Breast epithelium (tissue), 4 donors: Measurements from ENCODE around the gene BUB1B. TPM values are rescaled to one million over a fixed set of nuclear protein-coding genes. Genes with fewer than 3 reads are reported as not detected.
"Not testable (repeated sequence)": the region's sequence is repeated elsewhere in the genome, so short reads cannot be mapped to it uniquely, and the experiment has no call there.

Source experiments
- DNase-seq, 2 donors: peaks; one replicate each; pipeline ENCODE4 v3.0.0-alpha.2; 2019; ENCODE audit warnings: low spot score in 2 of 2
- H3K27ac ChIP-seq, 2 donors: fragments of 200-600 bp; sonication (generic) in 1 of 2; one replicate each; pipeline ENCODE4 v1.5.1; 2016 to 2019; ENCODE audit warnings: mild to moderate bottlenecking in 1 of 2
- H3K27me3 ChIP-seq, 2 donors: fragments of 200-600 bp; sonication (generic) in 1 of 2; one replicate each; pipeline versions ENCODE4 v1.5.1 to v1.6.0; 2017 to 2019; ENCODE audit warnings: control low read depth in 1 of 2, mild to moderate bottlenecking in 1 of 2
- H3K36me3 ChIP-seq: fragments of 200-600 bp; one replicate; pipeline ENCODE4 v1.5.1; 2019
- H3K4me1 ChIP-seq, 2 donors: fragments of 200-600 bp; sonication (generic); one replicate each; pipeline ENCODE4 v1.5.1; 2016 to 2019; ENCODE audit warnings: control low read depth in 1 of 2
- H3K4me3 ChIP-seq, 3 donors: fragments of 200-600 bp; sonication (generic); 1 replicate in 2 of 3; 2 replicates in 1 of 3; pipeline ENCODE4 v1.5.1; 2016 to 2019; ENCODE audit warnings: mild to moderate bottlenecking in 3 of 3, moderate library complexity in 2 of 3
- H3K9me3 ChIP-seq, 2 donors: fragments of 200-600 bp; sonication (generic) in 1 of 2; one replicate each; pipeline ENCODE4 v1.5.1; 2016 to 2019; ENCODE audit warnings: control low read depth in 1 of 2
- CTCF ChIP-seq, 3 donors: fragments of 450-650 bp; IDR thresholded peaks; one replicate each; pipeline ENCODE4 v1.5.1; 2016 to 2017; ENCODE audit warnings: antibody characterized with exemption in 3 of 3, mild to moderate bottlenecking in 3 of 3, moderate library complexity in 3 of 3
- POLR2A ChIP-seq: fragments of 450-650 bp; IDR thresholded peaks from one replicate; pipeline ENCODE4 v1.6.1; 2016; ENCODE audit warnings: antibody characterized with exemption, mild to moderate bottlenecking, moderate library complexity
- POLR2AphosphoS5 ChIP-seq, 3 donors: sonication (generic); formaldehyde crosslinking; IDR thresholded peaks; one replicate each; pipeline ENCODE4 v1.6.1; 2017; ENCODE audit warnings: antibody characterized with exemption in 3 of 3
- intact Hi-C: fragments of 100-400 bp; cut with DNase I; formaldehyde crosslinking; loops from one replicate; pipeline ENCODE4 v1.15.1; 2023; ENCODE audit warnings: low total_unique reads
- total RNA-seq, 3 donors: library from RNA; depleted of rRNA; stranded (reverse); fragments of >200 nt; gene quantifications; one replicate each; pipeline ENCODE4 v1.1.0, GENCODE V29; 2016

BUB1B gene
- total RNA-seq: 1 to 10 TPM in 2 of 3 donors, under 1 TPM in 1; 0.33 to 1.9 (median 1.4) TPM

- no peak for TF ChIP-seq POLR2A
- no peak for TF ChIP-seq CTCF (IDR thresholded peaks at IDR 0.05)
- TF ChIP-seq POLR2AphosphoS5 (IDR thresholded peaks at IDR 0.05): peak; percentile 29 to 80 (median 63)
- no peaks in the 10 kb centered on the region for H3K4me1 ChIP-seq
- no peaks in the 10 kb centered on the region for H3K9me3 ChIP-seq
- peak; percentile 87 to 93 for DNase-seq
- peak within 1 kb of the TSS; percentile 56 to 72 (median 57) for H3K4me3 ChIP-seq
- H3K36me3 ChIP-seq: no peaks in the 10 kb centered on the region
- intact Hi-C loops: no loop called here
- H3K27ac ChIP-seq: no peak within 1 kb of the TSS
- no peaks in the 10 kb centered on the region for H3K27me3 ChIP-seq
These were observed at the start of gene BUB1B for GRCh38 chr15:40160689-40161688. TSS of gene BUB1B (plus strand) at chr15:40161069. CDS start at chr15:40161221, 152 bp downstream.

GRCh38 chr15:40111888-40112287, 49.0 kb upstream of the BUB1B start:
- H3K36me3 ChIP-seq: no peaks in the 10 kb centered on the region

GRCh38 chr15:40112789-40113188, 48.1 kb upstream of the BUB1B start:
- Histone ChIP-seq H3K36me3 (no peaks in the 10 kb centered on the region), H3K27ac (no peak overlapping the region), H3K27me3 (no peaks in the 10 kb centered on the region), H3K4me1 (peaks cover 0 to 2% of the 10 kb centered on the region in 2 donors), H3K4me3 (no peak overlapping the region), H3K9me3 (no peaks in the 10 kb centered on the region)
- no peak for DNase-seq
- intact Hi-C loops: no loop called here
- no peak for TF ChIP-seq CTCF (IDR thresholded peaks at IDR 0.05)
- no peak for TF ChIP-seq POLR2A
- no peak for TF ChIP-seq POLR2AphosphoS5 (IDR thresholded peaks at IDR 0.05)

More at GRCh38 chr15:40111888-40112287, 49.0 kb upstream of the BUB1B start:
- Histone ChIP-seq H3K27me3 (no peaks in the 10 kb centered on the region), H3K4me3 (no peak overlapping the region), H3K9me3 (no peaks in the 10 kb centered on the region), H3K27ac (no peak overlapping the region), H3K4me1 (peaks cover 0 to 11% of the 10 kb centered on the region in 2 donors)
- no peak for DNase-seq
- intact Hi-C loops: no loop called here
- no peak for TF ChIP-seq POLR2AphosphoS5 (IDR thresholded peaks at IDR 0.05)

GRCh38 chr15:40114218-40114617, 46.7 kb upstream of the BUB1B start:
- no peak for DNase-seq
- Histone ChIP-seq H3K36me3 (no peaks in the 10 kb centered on the region), H3K9me3 (no peaks in the 10 kb centered on the region), H3K4me3 (no peak overlapping the region), H3K4me1 (no peaks in the 10 kb centered on the region), H3K27ac (no peak overlapping the region), H3K27me3 (no peaks in the 10 kb centered on the region)
- intact Hi-C loops: no loop called here
- TF ChIP-seq POLR2AphosphoS5 (IDR thresholded peaks at IDR 0.05): no peak
- no peak for TF ChIP-seq CTCF (IDR thresholded peaks at IDR 0.05)
- TF ChIP-seq POLR2A: no peak

- H3K9me3 ChIP-seq, H3K36me3 ChIP-seq, DNase-seq, intact Hi-C loops, H3K4me1 ChIP-seq, H3K27me3 ChIP-seq, H3K4me3 ChIP-seq: not testable (repeated sequence)
- peak overlapping the region in 1 of 2 donors; percentile 68 for H3K27ac ChIP-seq
These were observed 45.8 kb upstream of the BUB1B start for GRCh38 chr15:40115106-40115505.

GRCh38 chr15:40115670-40116093, 45.2 kb upstream of the BUB1B start:
- Histone ChIP-seq H3K27me3 (no peaks in the 10 kb centered on the region), H3K36me3 (no peaks in the 10 kb centered on the region), H3K9me3 (no peaks in the 10 kb centered on the region), H3K4me1 (no peaks in the 10 kb centered on the region), H3K27ac (peak overlapping the region; percentile 13 to 68), H3K4me3 (no peak overlapping the region)
- DNase-seq: peak; percentile 74 to 84
- TF ChIP-seq CTCF (IDR thresholded peaks at IDR 0.05) (no peak), POLR2A (no peak), POLR2AphosphoS5 (IDR thresholded peaks at IDR 0.05) (peak in 2 of 3 donors; percentile 36 to 45)
- intact Hi-C loops: no loop called here
